HCT116 (cell line): ENCODE results near the gene TMEM181. TPM values are rescaled to one million over a fixed set of nuclear protein-coding genes. Genes with fewer than 3 reads are reported as not detected.
A peak's percentile ranks its signal among the peaks of the same experiment; 100 is the strongest.

ENCODE experiments used
- ATAC-seq: fragments of 200-7000 bp; cut with Tn5 transposase; 2 replicates; pipeline ENCODE4 v1.9.1; 2020; ENCODE audit warnings: mild to moderate bottlenecking, moderate library complexity
- BruUV-seq: library from RNA; stranded (reverse); fragments of 400-500 nt; replicated peaks from 2 replicates; lab custom pipeline; 2021; lab: Mats Ljungman, UMichigan
- CTCF ChIA-PET: fragments of 300-600 bp; sonication (Branson Sonifier 250); formaldehyde crosslinking; loops from one replicate; lab custom pipeline; 2021; ENCODE audit warnings: antibody characterized with exemption; lab: Charles Lee
- POLR2A ChIA-PET: fragments of 300-600, 350-600 bp; sonication (Branson Sonifier 250); formaldehyde crosslinking; loops from one replicate; lab custom pipeline; 2021; ENCODE audit warnings: antibody characterized with exemption; lab: Charles Lee
- RAD21 ChIA-PET, 2 experiments: fragments of 300-600 bp; sonication (Branson Sonifier 250); formaldehyde crosslinking; loops; one replicate each; lab custom pipeline; 2023; ENCODE audit warnings: low total read pairs in 2 of 2; ENCODE audit not compliant: uncharacterized antibody in 2 of 2, unreplicated experiment in 2 of 2, low non-redundant PET in 1 of 2; lab: Charles Lee
- DNase-seq: peaks from one replicate; pipeline ENCODE4 v3.0.0-alpha.2; 2010; ENCODE audit warnings: low read depth, low spot score
- H2AFZ ChIP-seq: fragments of 200-600 bp; shearing (Covaris generic), sonication (generic); 2 replicates; pipeline ENCODE4 v1.6.1; 2017; ENCODE audit warnings: low read depth, mixed run types, mixed read lengths, antibody characterized with exemption, low read length; ENCODE audit not compliant: poor library complexity, severe bottlenecking
- H3K27ac ChIP-seq: 2 replicates; pipeline ENCODE4 v1.5.1; 2012; ENCODE audit warnings: low read depth, low read length
- H3K27me3 ChIP-seq: fragments of 200-600 bp; sonication (generic); 2 replicates; pipeline ENCODE4 v1.6.1; 2016; ENCODE audit warnings: mixed run types, low read length, mixed read lengths; ENCODE audit not compliant: insufficient read depth
- H3K36me3 ChIP-seq, 2 experiments: fragments of 200-500 bp in 1 of 2; fragments of 200-600 bp in 1 of 2; sonication (Bioruptor generic) in 1 of 2; sonication (generic) in 1 of 2; 2 replicates each; pipeline versions ENCODE4 v1.5.1 to v1.6.1; 2014 to 2016; ENCODE audit warnings: low read length in 2 of 2, inconsistent platforms in 1 of 2, mixed read lengths in 1 of 2, mixed run types in 1 of 2; ENCODE audit not compliant: insufficient read depth in 2 of 2, control insufficient read depth in 1 of 2
- H3K4me1 ChIP-seq, 2 experiments: fragments of 200-600 bp in 1 of 2; sonication (generic) in 1 of 2; 2 replicates each; pipeline versions ENCODE4 v1.5.1 to v1.6.1; 2012 to 2017; ENCODE audit warnings: low read length in 2 of 2, inconsistent platforms in 1 of 2, mild to moderate bottlenecking in 1 of 2, mixed read lengths in 1 of 2, mixed run types in 1 of 2, moderate library complexity in 1 of 2; ENCODE audit not compliant: insufficient read depth in 2 of 2, control insufficient read depth in 1 of 2
- H3K4me2 ChIP-seq: fragments of 200-600 bp; sonication (generic); 2 replicates; pipeline ENCODE4 v1.6.1; 2017; ENCODE audit warnings: mixed run types, low read length, mixed read lengths
- H3K4me3 ChIP-seq, 2 experiments: fragments of 200-600 bp in 1 of 2; sonication (generic) in 1 of 2; replicated peaks in 1 of 2; 2 replicates each; pipeline ENCODE4 v1.5.1; 2011 to 2016; ENCODE audit warnings: low read length in 2 of 2, control low read depth in 1 of 2, low read depth in 1 of 2, mild to moderate bottlenecking in 1 of 2, mixed read lengths in 1 of 2, mixed run types in 1 of 2
- H3K79me2 ChIP-seq: fragments of 200-600 bp; sonication (generic); 2 replicates; pipeline ENCODE4 v1.6.1; 2017; ENCODE audit warnings: mild to moderate bottlenecking, mixed run types, low read length, moderate library complexity, mixed read lengths; ENCODE audit not compliant: insufficient read depth
- H3K9ac ChIP-seq: fragments of 200-600 bp; sonication (generic); 2 replicates; pipeline ENCODE4 v1.6.1; 2016; ENCODE audit warnings: low read length, mixed read lengths
- H3K9me2 ChIP-seq: fragments of 200-600 bp; sonication (generic), shearing (Covaris generic); 2 replicates; pipeline ENCODE4 v1.6.1; 2017; ENCODE audit warnings: mixed run types, mild to moderate bottlenecking, moderate library complexity; ENCODE audit not compliant: insufficient read depth
- H3K9me3 ChIP-seq, 2 experiments: fragments of 200-500 bp in 1 of 2; fragments of 200-600 bp in 1 of 2; sonication (Bioruptor generic) in 1 of 2; sonication (generic) in 1 of 2; 2 replicates each; pipeline ENCODE4 v1.6.1; 2014 to 2017; ENCODE audit warnings: low read length in 2 of 2, mixed read lengths in 2 of 2, inconsistent platforms in 1 of 2, low read depth in 1 of 2, mild to moderate bottlenecking in 1 of 2, mixed run types in 1 of 2, moderate library complexity in 1 of 2; ENCODE audit not compliant: control insufficient read depth in 1 of 2, insufficient read depth in 1 of 2
- H4K20me1 ChIP-seq: fragments of 200-600 bp; sonication (generic), shearing (Covaris generic); 2 replicates; pipeline ENCODE4 v1.6.1; 2017; ENCODE audit warnings: mixed run types, mild to moderate bottlenecking, moderate library complexity; ENCODE audit not compliant: insufficient read depth
- CTCF ChIP-seq, 3 experiments: fragments of 200-600 bp in 1 of 3; sonication (generic) in 1 of 3; IDR thresholded peaks in 2 of 3; conservative IDR thresholded peaks in 1 of 3; 2 replicates each; pipeline ENCODE4 v1.5.1; 2012 to 2017; ENCODE audit warnings: low read depth in 2 of 3, low read length in 2 of 3, antibody characterized with exemption in 1 of 3, borderline replicate concordance in 1 of 3, control low read depth in 1 of 3, mild to moderate bottlenecking in 1 of 3, mixed read lengths in 1 of 3, mixed run types in 1 of 3, moderate library complexity in 1 of 3; ENCODE audit not compliant: insufficient read depth in 1 of 3
- MAX ChIP-seq: IDR thresholded peaks from 2 replicates; pipeline ENCODE4 v1.6.1; 2012
- RAD21 ChIP-seq: IDR thresholded peaks from 2 replicates; pipeline ENCODE4 v1.6.1; 2012; ENCODE audit warnings: low read depth, mild to moderate bottlenecking
- TCF7L2 ChIP-seq: IDR thresholded peaks from 2 replicates; pipeline ENCODE4 v1.7.0; 2011; ENCODE audit warnings: borderline replicate concordance, inconsistent platforms; ENCODE audit not compliant: insufficient read depth, insufficient read length; ENCODE audit errors: extremely low read depth
- intact Hi-C: fragments of 100-400 bp; cut with micrococcal nuclease; formaldehyde crosslinking; loops from 2 replicates; pipeline ENCODE4 v1.10.0; 2022
- total RNA-seq: library from RNA; stranded (reverse); gene quantifications from one replicate; pipeline ENCODE4 v1.2.1, GENCODE V29; 2021; ENCODE audit not compliant: unreplicated experiment

TMEM181 gene
- total RNA-seq, 1 experiment from 2014 or later = 34.4 TPM

DNA sequence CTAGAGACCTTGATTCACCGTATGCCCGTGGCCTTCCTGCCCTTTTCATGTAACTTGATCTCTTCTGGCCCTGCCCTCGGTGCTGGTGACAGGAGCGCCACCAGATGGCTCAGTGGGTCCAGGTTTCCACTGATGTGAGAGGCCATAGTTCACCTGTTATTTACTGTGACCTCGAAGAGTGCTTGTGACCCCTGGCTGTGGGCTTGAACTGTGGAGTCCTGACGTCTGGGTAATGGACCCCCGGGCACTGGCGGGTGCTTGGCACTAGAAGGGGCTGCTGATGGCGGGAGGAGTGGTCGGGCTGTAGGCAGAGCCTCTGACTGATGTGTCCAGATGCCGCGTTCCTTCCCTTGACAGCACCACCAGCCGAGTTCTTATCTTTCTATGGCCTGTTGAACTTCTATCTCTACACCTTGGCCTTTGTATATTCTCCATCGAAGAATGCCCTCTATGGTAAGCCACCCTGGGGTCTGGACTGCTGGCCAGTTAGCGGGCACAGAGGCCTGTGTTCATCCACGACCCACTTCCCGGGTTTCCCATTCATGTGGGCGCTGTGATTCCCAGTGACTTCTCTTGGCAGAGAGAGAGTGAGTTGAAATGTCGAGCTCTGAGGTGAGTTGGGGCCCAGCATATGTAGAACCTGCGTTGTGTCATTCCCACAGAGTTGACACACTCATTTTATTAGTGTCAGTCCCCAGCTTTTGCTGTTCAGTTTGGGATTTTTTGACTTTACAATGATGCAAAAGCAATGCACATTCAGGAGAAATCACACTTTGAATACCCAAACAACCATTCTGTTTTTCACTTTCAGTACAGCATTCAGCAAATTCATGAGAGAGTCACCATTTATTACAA lies 69.7 kb downstream of the TMEM181 start:
- peaks cover 8 to 39% of the 10 kb centered on the region in 2 experiments; a peak in 3 of 4 replicates for H3K4me1 ChIP-seq
- no peak overlapping the region for H3K4me3 ChIP-seq
- DNase-seq (no peak), ATAC-seq (peak; percentile 70)
- no peak overlapping the region for H3K27ac ChIP-seq
- H3K9me3 ChIP-seq = no peaks in the 10 kb centered on the region
- TF ChIP-seq CTCF (IDR thresholded peaks at IDR 0.05 in 2 of 3, conservative IDR thresholded peaks at IDR 0.05 in 1 of 3; ENCODE audit: borderline replicate concordance in 1 of 3, insufficient read depth in 1 of 3, low read depth in 2 of 3, low read length in 2 of 3) (peak; percentile 49 to 56 (median 50)), TCF7L2 (no peak), RAD21 (peak; percentile 78), MAX (no peak)
- intact Hi-C loops = no loop called here
- peaks cover 10 to 48% of the 10 kb centered on the region in 2 experiments; a peak in 3 of 4 replicates for H3K36me3 ChIP-seq
- H3K9ac ChIP-seq = no peak overlapping the region
- BruUV-seq = no TSS peak
- no peaks in the 10 kb centered on the region for H3K9me2 ChIP-seq
- H3K27me3 ChIP-seq = no peaks in the 10 kb centered on the region
- POLR2A ChIA-PET = no interaction called here
- peaks cover 6% of the 10 kb centered on the region; the same call in 1 of the 2 replicates for H3K79me2 ChIP-seq
- no peak overlapping the region for H2AFZ ChIP-seq
- RAD21 ChIA-PET = no interaction called here
- H3K4me2 ChIP-seq = peak overlapping the region; percentile 23; the same call in 1 of the 2 replicates
- CTCF ChIA-PET = interaction anchor here (2.8 kb wide), 1 partner anchor 62 kb away, joined by 9 read pairs; no protein-coding TSS in a partner anchor
- H4K20me1 ChIP-seq = no peaks in the 10 kb centered on the region
